NT2/D1 (cell line): ENCODE data around the gene COL20A1.

Experiments
- SUZ12 ChIP-seq: IDR thresholded peaks from 2 replicates; pipeline ENCODE4 v1.6.1; 2011; ENCODE audit not compliant: insufficient read length, insufficient read depth; ENCODE audit errors: extremely low read depth
- YY1 ChIP-seq: IDR thresholded peaks from 2 replicates; pipeline ENCODE4 v1.6.1; 2011; ENCODE audit not compliant: insufficient read length, insufficient read depth
- ZNF274 ChIP-seq: IDR thresholded peaks from 2 replicates; pipeline ENCODE4 v1.6.1; 2011; ENCODE audit warnings: mild to moderate bottlenecking, low read depth, low read length

- TF ChIP-seq YY1 (no peak), SUZ12 (no peak), ZNF274 (no peak)
Observed at GRCh38 chr20:63350597-63351325, 57.8 kb downstream of the COL20A1 start.
